GM19240 (cell line): ENCODE measurements around the gene FHOD3.
"Not testable (repeated sequence)": the region's sequence is repeated elsewhere in the genome, so short reads cannot be mapped to it uniquely, and the experiment has no call there.

Experiments used
- DNase-seq: peaks from one replicate; pipeline ENCODE4 v3.0.0; 2011; ENCODE audit warnings: low spot score; ENCODE audit not compliant: insufficient read length

FHOD3 gene

DNA sequence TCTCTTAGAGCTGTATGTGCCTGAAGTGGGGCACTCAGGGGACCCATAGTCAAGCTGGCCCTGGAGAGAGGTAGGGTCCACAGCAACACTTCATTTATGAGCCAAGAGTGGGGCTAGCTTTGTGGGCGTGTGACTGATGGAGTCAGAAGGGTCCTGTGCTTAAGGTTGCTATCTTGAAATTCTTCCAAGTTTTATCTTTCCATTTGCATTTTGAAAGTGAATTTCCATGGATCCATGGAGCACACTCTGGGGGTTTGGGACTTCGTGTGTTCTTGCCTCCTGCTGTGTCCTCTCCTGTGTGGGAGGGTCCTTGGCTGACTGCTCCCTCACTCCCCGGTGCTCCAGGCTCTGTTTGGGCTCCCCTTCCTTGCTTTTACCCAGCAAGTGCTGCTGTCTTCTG, 50.8 kb downstream of the FHOD3 start:
- DNase-seq, result no peak

DNA sequence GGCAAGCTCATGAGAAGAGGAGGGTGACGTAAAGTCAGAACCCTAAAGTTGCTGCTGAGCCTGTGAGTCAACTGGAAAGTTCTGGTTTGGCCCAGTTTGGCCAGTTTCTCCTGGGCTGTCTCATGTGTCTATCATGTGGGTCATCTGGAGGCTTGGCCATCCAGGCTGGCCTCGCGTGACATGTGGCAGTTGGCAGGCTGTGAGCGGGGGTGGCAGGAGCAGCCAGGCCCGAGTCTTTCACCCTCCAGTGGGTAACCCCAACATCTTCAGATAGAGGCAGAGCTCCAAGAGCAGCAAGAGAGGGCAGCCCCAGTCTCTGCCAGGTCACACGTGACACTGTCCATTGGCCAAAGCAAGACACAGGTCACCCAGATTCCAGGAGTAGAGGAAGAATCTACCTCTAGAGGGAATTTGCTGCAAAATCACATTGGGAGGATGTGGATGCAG, 51.5 kb downstream of the FHOD3 start:
- no peak for DNase-seq

DNA sequence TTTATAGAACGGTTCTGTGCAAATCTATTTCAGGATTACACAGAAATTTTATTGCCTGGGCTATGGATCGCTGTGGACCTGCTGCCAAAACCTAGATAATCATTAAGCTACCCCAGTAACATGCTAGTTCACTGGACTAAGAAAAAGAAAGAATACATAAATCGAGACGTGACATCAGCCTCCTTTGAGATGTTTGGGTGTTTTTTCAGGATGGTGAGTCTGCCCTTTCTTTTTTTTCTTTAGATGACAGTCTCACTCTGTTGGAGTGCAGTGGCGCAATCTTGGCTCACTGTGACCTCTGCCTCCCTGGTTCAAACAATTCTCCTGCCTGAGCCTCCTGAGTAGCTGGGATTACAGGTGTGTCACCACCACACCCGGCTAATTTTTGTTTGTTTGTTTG, 52.0 kb downstream of the FHOD3 start:
- no peak for DNase-seq

DNA sequence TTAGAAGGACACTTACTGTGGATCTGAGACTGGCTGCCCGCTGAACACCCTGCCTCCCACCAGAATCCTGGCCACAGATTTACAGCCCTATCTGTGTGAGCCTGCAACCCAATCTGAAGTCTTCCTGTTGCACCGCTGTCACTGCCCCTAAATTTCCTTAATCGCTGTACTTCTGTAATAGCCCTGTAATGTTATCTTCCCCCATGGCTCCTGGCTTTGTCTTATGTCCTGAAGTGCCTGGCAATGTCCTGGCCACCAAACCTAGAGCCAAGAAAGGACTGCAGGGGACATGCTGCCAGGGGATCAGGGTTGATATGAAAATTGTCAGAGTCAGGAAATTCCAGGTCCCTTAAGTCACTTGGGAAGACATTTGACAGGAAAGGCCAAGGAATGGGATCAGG, 52.7 kb downstream of the FHOD3 start:
- DNase-seq, result no peak

DNA sequence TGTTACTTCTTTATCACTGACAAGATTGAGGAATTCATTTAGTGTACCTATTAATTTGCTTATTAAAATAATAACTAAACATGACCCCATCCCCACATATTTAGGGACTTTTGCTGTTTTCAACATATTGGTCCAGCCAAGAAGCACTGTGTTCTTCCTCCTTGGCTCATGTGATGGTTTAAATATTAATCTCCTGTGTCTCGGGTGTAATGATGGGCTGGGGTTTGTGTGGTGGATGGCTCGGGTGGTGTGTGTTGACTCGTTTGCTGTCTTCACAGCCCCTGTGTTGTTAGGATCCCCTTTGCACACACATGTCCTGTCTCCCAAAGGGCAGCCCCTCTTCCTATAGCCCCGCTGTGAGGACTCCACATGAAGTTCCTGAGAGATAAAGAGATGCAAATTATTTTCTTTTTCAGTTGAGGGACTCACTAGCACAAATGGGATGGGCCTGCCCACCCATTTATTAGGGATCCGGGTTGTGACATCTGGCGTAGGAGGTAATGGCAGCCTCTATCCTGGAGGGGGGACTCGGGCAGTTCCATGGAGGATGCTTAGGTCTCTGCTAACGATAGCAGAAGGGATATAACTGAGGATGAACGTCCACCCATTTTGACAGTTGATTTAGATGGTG, 53.4 kb downstream of the FHOD3 start:
- no peak for DNase-seq

DNA sequence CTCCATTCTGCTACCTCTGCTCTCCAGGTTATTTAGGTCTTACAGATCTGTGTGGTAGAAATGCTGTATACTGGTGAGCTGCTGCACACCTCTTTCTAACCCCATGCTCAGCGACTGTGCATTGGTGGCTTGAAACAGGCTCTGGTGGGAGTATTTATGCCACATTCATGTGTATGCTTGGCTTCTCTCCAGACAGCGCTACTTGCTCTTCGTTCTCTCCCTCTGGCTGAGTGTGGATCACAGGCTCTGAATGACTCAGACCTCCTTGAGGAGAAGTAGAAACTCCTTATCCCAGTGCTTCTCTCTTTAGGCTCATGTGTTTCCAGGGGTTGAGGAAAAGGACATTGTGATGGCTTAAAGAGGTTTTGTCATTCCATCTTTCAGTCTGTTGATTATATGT, 54.9 kb downstream of the FHOD3 start:
- DNase-seq, result no peak

DNA sequence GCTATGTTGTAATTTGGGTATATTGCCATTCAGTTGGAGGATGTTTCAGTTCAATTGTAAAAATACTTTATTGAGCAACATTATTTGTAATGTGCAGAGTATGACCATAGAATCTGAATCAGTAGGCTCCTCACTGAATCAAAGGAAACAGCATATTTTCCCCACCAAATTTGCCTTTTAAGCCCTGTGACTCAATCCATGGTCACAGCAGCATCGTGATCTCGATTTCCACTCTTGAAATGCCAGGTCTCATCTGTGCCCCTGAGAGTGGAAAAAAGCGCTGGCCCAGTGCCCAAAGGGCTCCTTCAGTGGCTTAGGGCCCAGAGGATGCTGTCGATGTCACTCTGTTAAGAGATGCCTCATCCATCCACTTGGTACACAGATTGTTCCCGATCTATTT, 57.5 kb downstream of the FHOD3 start:
- DNase-seq, result no peak

DNA sequence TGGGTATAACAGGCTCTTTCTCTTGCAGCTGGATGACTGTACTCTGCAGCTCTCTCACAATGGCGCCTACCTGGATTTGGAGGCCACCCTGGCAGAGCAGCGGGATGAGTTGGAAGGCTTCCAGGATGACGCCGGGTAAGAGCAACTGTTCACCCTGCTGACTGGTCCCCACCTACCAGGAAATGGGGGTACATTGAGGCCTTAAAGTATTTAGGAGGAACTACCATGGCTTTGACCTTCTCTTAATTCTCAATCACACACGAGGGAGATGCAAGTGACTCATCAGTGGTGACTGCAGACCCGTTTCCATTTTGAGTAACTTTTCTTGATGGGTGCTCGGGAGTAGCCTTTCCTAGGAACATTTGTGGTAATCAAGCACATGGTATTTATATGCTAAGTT, 58.0 kb downstream of the FHOD3 start:
- no peak for DNase-seq

DNA sequence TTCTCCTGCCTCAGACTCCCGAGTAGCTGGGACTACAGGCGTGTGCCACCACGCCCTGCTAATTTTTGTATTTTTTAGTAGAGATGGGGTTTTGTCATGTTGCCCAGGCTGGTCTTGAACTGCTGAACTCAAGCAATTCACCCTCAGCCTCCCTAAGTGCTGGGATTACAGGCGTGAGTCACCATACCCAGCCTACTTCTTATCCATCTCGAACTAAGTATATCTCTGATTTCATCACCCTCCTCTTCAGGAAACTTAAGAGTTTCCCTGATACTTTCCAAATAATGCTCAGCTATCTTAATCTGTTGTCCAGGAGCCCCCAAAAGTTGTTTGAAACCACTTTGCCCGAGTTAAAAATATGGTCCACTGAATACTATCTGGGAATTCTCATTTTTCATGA, 59.2 kb downstream of the FHOD3 start:
- DNase-seq, result not testable (repeated sequence)

DNA sequence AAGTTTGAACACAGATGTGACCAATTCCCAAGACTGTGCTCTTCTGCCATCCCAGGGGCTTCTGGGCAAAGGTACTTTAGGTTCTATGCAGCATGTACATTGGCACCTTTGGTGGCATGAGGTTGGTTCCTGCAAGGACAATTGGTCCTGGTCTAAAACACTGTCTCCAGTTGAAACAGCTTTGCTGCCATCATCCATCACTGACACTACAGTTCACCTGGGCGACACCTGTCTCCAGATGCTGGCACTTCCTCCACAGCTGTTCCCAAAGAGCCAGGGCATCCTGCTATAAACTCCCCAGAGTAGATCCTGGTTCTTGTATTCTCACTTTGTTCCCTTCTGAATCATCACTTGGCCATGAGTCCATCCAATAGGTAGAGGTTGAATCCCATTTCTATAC, 60.6 kb downstream of the FHOD3 start:
- DNase-seq, result no peak

DNA sequence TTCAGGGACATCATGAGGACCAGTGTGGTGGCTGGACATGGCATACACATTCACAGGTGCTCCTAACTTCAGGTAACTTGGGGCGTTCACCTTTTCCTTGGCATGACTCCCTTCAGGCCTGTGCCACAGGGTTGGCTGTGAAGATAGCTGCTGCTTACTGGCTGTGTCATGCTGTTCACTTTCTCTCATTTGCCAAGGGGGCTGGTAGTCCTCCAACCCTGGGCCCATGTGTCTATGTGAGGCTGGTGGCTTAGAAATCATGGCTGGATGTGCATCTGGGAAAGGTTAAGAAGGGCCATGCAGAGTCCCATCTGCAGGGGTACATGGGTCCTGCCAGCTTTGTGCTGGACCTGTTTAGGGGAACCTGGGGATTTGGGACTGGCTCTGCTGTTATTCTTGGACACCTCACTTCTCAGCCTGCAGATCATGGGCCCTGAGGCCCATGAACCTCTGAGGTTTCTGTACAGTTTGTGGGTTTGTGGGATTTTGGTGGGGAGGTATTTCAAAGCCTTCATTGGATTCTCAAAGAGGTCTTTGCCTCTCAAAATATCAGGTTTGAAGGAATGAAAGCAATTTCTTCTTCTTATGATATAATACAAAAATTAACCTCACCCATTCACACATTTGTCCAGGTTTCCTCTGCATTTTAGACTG, 62.9 kb downstream of the FHOD3 start:
- no peak for DNase-seq

DNA sequence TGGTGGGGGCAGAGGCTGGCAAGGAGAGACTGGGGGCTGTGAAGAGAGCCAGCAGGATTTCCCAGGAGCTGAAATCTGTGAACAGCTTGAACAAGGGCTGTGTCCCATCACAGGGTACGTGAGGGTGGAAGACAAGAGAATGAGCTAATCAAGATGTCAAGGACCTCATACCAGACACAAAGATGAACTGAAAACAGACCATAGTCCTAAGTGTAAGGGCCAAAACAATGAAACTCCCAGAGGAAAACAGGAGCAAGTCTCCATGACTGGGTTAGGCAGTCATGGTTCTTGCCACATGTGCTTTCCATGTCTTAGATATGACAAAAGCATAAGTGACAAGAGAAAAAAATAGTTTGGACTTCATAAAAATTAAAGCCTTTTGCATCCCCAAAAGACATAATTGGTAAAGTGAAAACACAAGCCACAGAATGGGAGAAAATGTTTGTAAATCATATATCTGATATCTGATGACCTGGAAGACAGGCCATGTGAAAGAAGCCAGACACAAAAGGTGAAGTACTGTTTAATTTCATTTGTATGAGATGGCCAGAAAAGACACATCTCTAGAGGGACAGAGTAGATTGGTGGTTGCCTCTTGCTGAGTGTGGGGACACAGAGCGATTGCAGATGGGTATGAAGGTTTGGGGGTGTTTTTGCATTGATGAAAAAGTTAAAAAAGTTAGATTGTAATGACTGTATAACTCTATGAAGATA, 67.6 kb downstream of the FHOD3 start:
- no peak for DNase-seq

DNA sequence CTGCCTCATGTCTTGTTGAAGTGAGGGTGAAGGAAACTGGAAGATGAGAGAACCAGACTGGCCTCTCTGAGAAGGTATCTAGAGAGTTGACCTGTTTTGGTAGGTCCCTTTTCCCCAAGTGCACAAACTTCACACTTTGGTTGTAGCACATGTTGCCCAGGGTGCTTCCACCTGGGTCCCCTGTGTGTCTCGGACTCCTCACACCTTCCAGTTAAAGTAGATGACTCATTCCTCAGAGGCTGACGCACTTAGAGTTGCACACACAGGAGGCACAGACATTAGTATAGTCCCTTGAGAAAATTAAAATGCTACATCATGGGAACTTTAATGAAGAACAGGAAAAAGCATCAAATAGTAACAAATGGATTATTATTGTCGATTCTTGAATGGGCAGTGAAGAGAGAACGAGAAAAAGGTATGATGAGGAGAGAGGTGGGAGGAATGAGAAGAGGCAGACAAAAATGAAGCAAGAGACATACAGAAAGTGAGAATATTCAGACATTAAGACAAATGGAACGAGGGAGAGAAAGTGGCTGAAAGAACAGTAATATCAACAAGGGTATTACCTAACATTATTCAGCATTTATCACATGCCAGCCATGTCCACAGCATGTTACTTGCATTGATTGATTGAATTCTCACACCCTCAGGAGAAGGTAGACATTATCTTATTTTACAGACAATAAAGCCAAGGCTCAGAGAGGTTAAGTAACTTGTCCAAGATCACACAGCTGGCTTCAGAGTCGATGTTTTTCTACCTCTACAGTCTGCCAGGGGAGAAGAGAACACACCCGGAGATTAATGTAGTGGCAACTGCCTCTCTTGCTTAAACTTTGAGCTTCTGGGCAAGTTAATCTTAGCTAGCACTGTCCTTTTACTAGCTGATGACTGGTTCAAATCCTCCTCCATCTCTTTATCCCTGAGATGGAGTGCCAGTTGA, 68.6 kb downstream of the FHOD3 start:
- no peak for DNase-seq

DNA sequence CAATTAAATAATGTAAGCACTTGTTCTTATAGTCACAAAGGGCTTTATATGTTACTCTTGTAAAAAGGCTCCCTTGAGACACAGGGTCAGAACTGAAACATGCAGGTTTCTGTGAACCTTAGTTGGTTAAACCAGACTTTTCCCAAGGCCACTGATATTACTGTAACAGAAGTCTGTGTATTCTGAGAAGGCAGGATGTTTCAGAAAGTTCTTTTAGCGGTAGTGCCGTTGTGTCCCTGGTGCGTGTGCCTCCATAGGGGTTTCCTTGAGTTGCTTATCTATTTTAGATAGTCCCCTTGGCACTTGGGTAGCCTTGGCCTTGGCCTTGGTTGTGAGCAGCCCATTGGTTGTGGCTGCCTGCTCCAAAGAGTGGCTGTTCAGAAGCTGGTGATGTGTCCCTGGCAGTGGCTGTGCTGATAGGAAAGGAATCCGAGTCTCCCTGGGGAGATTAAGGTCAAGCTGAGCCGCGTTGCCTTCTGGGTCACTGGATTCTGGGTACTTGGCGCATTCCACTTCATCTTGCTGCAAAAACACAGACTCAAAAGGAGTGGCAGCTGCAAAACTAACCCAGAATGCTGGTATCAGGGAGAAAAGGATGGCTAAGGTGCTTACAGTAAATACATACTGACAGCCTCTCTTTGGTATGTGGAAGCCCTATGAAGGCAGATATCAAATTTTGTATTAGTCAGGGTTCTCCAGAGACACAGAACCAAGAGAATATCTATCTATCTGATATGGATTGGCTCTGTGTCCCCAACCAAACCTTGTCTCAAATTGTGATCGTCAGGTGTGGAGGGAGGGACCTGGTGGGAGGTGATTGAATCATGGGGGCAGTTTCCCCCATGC, 69.7 kb downstream of the FHOD3 start:
- no peak for DNase-seq

DNA sequence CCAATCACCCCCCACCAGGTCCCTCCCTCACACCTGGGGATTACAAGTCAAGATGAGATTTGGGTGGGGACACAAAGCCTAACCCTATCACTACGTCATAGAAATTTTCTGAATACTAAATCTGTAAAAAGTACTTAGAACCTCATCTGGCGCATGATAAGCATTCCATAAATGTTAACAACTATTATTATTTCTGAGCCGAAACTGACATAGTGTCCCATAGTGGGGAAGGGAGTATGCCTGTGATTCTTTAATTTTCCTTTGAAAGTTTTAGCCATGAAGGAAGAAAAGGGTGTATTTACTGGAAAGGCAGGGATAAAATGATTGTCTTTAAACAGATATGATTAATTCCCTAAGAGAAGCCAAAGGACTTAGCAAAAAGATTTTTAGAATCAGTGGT, 71.4 kb downstream of the FHOD3 start:
- DNase-seq, result no peak

DNA sequence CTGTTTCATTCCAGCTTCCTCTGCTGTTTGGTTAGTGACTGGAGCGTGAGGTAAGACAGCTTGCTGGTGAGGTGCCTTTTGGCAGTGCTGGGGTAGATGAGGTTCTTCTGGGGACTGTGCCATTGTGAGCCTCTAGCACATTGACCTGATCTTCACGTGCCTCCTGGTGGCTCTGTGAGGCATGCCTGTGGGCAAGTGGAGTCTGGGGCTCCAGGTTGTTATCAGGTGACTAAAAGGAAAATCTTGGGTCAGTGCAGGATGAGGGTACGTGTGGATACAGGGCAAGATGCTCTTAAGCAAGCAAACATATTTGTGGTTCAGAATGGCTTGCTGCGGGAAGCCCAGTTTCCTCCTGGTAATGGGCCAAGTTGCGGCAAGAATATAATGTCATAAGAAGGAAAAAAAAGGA, 75.4 kb downstream of the FHOD3 start:
- DNase-seq, result no peak

DNA sequence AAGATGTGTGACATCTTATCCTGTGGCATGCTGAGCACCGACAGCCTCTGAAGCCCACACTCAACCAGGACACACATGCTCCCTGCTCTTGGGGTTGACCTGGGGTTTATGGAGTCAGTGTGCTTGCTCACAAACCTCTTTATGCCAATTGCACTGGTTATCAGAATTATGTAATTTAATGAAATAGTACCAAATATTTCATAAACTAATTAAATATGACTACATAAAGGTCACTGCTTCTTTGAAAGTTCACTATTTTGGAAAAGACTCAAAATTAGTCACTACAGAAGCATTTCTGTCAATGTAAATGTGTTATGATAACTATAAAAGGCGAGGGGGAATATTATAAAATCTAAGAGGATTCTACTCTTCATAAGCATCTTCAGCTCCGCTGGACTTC, 76.7 kb downstream of the FHOD3 start:
- DNase-seq, result no peak

DNA sequence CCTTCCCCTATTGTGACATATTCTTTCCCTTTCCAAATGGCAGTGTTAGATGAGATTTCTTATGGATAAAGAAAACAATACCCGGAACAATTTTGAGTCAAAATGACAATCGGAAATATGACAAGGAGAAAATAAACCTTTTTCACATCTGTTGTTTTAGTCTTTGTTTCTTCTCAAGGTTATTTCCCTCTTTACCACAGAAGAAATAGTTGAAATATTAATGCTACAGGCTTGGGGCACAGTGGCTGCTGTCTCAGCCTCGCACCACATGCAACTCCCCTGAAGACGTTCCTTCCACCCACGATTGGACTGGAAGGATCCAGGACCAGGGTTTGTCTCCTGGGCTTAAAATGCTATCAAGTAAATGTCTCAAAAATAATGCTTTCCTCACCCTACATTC, 77.6 kb downstream of the FHOD3 start:
- no peak for DNase-seq

DNA sequence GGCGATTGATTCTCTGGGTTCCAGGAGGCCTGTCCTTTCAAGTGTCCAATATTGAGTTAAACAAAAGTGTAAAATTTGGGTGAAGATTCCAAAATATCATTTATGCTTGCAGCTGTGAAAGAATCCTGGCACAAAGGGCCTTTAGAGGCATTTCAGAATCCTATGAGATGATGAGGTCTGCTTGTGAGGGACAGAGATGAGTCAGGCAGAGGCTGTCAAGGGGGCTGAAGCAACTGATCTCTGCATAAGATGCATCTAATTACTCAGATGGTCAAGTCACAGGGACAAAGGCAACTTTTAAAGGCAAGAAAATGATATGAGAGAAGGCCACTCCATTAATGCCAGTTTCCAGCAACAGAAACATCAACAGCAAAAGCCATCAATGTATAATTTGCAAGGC, 78.8 kb downstream of the FHOD3 start:
- DNase-seq, result no peak

DNA sequence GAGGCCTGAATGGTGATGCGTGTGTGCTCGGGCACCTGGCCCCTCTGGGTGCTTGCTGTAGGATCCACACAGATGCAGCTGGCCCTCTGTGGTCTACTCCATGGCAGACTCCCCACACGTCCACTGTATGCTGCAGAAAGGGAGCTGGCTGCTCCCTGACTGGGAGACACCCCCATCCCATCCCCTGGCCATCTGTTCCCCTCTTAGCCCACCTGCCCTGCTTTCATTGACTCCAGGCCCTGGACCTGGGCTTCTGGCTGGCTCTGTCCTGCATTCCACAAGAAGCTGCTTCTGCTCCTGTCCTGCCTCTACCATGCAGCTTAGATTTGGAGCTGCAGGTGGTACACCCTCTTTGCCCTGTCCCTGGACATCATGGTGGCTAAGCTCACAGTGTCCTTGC, 80.1 kb downstream of the FHOD3 start:
- no peak for DNase-seq

DNA sequence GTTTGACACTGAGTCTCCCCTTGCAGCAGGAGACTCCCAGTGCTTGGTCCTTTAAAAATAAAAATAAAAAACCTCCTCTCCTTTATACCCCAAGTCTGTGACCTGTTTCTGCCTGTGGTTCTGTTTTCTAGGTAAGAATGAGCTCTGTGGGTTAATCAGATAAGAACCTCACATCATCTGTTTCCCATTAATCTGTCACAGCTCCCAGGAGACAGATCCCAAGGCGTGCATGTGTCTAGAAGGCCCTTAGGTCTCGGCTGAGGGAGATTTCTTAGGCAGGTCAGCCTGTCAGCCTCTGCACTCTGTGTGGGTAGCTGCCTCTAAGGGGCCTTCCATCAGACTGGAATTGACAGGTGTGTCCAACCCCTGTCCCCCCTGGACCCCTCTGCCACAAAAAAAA, 80.7 kb downstream of the FHOD3 start:
- no peak for DNase-seq
